Islet of Langerhans (tissue), 1 donor: ENCODE measurements around the gene EPHA8.

Experiments
- FAIRE-seq: peaks from one replicate; lab custom pipeline; 2011; peaks lifted over from hg19 to GRCh38; lab: Jason Lieb, UNC

Gene EPHA8

GRCh38 chr1:22651941-22652856 lies 88.9 kb downstream of the EPHA8 start:
- no peak for FAIRE-seq

GRCh38 chr1:22652881-22653316 lies 89.6 kb downstream of the EPHA8 start, which contains the start of gene C1QB:
TSS of gene C1QB (plus strand) at chr1:22653236. CDS start at chr1:22659463, 6,227 bp downstream.
- no peak for FAIRE-seq
